ENCODE results near the gene PSMG3.

PSMG3 gene

DNA sequence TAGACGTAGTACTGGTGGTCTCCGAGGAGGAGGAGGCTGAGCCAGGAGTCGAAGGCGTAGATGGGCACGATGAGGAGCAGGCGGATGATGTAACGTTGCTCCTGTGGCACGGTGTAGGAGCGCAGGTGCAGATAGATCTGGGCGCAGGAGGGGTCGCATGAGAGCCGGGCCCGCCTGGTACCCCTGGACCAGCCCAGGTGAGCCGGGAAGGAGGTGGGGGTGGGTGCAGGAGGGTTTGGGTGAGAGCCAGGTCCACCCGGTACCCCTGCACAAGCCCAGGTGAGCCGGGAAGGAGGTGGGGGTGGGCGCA is 19.0 kb downstream of the PSMG3 start:
- H3K27ac ChIP-seq = no peak overlapping the region
- no peak for TF ChIP-seq ZFX (IDR thresholded peaks at IDR 0.05)
- TF ChIP-seq, protein P1, sequence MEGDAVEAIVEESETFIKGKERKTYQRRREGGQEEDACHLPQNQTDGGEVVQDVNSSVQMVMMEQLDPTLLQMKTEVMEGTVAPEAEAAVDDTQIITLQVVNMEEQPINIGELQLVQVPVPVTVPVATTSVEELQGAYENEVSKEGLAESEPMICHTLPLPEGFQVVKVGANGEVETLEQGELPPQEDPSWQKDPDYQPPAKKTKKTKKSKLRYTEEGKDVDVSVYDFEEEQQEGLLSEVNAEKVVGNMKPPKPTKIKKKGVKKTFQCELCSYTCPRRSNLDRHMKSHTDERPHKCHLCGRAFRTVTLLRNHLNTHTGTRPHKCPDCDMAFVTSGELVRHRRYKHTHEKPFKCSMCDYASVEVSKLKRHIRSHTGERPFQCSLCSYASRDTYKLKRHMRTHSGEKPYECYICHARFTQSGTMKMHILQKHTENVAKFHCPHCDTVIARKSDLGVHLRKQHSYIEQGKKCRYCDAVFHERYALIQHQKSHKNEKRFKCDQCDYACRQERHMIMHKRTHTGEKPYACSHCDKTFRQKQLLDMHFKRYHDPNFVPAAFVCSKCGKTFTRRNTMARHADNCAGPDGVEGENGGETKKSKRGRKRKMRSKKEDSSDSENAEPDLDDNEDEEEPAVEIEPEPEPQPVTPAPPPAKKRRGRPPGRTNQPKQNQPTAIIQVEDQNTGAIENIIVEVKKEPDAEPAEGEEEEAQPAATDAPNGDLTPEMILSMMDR (conservative IDR thresholded peaks at IDR 0.05) = no peak

DNA sequence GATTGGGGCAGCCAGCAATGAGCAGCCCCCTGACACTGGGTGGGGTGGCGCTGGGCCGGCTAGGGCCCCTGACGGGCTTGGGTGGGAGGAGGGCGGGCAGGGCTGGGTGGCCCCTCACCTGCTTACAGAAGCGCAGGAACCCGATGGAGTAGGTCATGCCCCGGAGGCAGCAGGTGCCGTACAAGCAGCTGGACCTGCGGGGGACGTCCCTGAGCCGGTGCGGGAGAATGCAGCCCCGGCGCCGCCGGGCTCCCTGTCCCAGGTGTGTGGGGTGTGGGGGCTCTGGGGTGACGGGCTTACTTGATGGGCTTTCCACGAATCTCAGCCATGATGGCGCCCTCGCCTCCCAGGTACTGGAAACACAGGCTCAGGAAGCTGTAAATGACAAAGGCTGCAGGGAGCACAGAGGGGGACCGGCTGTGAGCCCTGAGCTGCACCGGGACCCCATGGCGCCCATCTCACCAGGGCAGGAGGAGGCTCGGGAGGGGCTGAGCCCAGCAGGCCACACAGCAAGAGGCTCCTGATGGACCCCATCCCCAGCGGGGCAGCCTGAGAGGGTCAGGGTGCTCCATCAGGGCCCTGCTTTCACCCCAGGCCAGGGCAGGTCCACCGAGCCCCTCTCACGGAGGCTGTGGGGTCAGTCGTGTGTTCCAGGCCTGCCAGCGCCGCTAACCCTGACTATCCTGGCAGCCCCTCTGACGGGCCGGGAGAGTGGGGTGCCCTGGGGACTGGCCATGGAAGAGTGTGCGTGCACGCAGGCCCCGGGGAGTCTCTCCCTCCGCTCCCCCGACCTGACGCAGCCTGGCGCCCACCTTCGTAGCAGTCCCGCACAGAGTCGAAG is 19.6 kb downstream of the PSMG3 start:
- TF ChIP-seq ZFX (IDR thresholded peaks at IDR 0.05) = no peak
- TF ChIP-seq, protein P1 (conservative IDR thresholded peaks at IDR 0.05) = no peak

DNA sequence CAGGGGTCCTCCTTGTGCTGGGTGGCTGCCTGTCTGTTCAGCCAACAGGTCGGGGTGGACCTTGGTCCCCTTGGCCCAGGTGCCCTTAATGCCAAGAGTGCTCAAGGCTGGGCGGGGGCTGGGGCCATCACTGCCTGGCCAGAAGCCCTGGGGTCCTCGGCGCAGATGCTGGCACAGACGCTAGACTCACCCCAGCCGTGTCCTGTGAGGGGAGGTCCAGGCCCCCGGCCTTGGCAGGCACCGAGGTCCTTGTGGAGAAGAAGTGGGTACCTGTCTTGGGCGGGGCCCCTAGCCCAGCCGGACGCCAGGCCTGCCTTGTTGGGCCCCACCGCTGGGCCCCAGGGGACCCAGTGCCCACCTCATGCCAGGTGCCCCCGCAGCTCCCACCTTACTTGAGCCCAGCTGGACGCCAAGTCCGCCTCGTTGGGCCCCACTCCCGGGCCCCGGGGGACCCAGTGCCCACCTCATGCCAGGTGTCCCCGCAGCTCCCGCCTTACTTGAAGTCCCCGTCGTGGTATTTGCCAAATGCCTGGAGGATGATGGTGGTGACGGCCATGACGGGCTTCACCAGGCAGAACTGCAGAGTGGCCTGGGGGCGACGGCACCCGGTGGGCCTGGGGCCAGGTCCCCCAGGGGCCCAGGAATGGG is 20.4 kb downstream of the PSMG3 start:
- no peak overlapping the region for H3K27ac ChIP-seq
- TF ChIP-seq, protein P1 (conservative IDR thresholded peaks at IDR 0.05) = no peak
- TF ChIP-seq ZFX (IDR thresholded peaks at IDR 0.05) = no peak

More for the DNA sequence above, 19.6 kb downstream of the PSMG3 start:
- no peak overlapping the region for H3K27ac ChIP-seq

DNA sequence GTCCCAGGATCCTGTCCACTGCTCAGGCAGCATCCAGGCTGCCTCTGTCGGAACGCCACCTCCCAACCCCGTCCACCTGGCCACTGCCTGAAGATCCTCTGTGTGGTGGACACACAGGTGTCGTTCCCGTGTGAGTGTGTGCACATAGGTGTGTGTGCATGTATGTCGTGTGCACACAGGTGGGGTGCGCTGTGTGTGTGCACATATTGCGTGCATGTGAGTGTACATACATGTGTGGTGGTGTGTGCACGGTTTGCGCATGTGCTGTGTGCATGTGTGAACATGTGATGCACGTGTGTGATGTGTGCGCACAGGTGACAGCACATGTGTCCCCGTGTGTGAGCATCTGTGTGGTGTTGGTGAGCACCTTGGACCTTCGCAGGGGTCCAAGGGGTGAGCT is 20.9 kb downstream of the PSMG3 start:
- no peak overlapping the region for H3K27ac ChIP-seq
- no peak for TF ChIP-seq ZFX (IDR thresholded peaks at IDR 0.05)
- TF ChIP-seq, protein P1 (conservative IDR thresholded peaks at IDR 0.05) = no peak

DNA sequence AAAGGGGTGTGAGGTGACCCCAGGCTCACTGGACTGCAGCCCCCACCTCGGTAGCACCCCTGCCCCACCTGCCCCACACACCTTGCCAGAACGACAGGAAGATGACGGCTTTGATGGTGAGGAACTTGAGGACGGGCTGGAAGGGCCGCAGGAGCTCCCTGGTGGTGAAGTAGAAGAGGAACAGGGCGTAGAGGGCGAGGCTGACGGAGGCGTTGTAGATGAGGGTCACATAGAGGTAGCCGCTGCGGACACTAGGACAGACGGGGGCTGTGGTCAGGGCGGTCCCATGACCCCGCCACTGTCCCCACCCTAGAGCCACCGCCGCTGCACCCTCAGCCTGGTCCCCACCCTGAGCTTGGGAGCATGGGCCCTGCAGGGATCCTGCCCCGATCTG is 21.4 kb downstream of the PSMG3 start:
- no peak overlapping the region for H3K27ac ChIP-seq
- no peak for TF ChIP-seq ZFX (IDR thresholded peaks at IDR 0.05)
- TF ChIP-seq, protein P1 (conservative IDR thresholded peaks at IDR 0.05) = no peak

DNA sequence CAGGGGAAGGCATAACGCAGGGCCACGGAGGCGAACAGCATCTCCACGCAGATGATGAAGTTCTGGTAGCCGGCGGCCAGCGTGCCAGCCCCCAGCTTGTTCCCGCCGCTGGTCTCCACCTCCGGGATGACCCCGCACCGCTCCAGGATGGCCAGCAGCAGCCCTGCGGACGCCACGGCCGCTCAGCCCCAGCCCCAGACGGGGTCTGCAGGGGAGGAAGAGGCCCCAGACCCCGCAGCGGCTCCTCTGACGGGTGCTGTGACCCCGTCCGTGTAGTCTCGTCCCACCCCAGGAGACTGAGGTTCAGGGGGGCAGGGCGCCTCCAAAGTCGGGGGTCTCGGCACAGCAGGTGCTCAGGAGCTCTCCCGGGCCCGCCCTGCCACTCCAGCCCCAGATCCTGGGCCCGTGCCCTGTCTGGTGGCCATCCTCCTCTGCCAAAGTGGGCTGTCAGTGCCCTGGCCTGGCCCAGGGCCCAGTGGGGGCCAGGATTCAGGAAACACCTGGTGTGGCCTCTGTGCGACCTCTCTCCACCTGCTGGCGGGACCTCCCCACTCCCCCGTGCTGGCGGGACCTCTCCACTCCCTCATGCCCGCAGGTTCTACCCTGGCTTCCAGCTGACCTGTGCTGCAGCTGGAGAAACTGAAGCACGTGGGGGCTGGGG is 21.9 kb downstream of the PSMG3 start:
- TF ChIP-seq, protein P1 (conservative IDR thresholded peaks at IDR 0.05) = no peak
- TF ChIP-seq ZFX (IDR thresholded peaks at IDR 0.05) = no peak
- H3K27ac ChIP-seq = no peak overlapping the region
